WTC11 (cell line): Measurements from ENCODE around the gene SFTA2.

Experiments
- ATF3 ChIP-seq: sonication (generic); formaldehyde crosslinking; conservative IDR thresholded peaks from 2 replicates; pipeline ENCODE4 v1.8.1; 2022; ENCODE audit warnings: mild to moderate bottlenecking, missing genetic modification reagents
- CREB1 ChIP-seq: sonication (generic); formaldehyde crosslinking; IDR thresholded peaks from 2 replicates; pipeline ENCODE4 v1.8.0; 2023; ENCODE audit warnings: mild to moderate bottlenecking, missing genetic modification reagents
- CREM ChIP-seq: sonication (generic); formaldehyde crosslinking; IDR thresholded peaks from 2 replicates; pipeline ENCODE4 v1.8.1; 2022; ENCODE audit warnings: mild to moderate bottlenecking, missing genetic modification reagents, moderate library complexity
- EMX1 ChIP-seq: fragments of 250-450 bp; sonication (Bioruptor Pico); IDR thresholded peaks from 2 replicates; pipeline ENCODE4 v1.8.0; 2021; ENCODE audit warnings: mild to moderate bottlenecking
- ETV6 ChIP-seq: sonication (generic); formaldehyde crosslinking; IDR thresholded peaks from 2 replicates; pipeline ENCODE4 v1.8.1; 2022; ENCODE audit warnings: mild to moderate bottlenecking, missing genetic modification reagents
- JUN ChIP-seq: sonication (generic); formaldehyde crosslinking; IDR thresholded peaks from 2 replicates; pipeline ENCODE4 v1.8.0; 2023; ENCODE audit warnings: mild to moderate bottlenecking, missing genetic modification reagents
- KAT7 ChIP-seq: sonication (generic); formaldehyde crosslinking; IDR thresholded peaks from 2 replicates; pipeline ENCODE4 v1.8.1; 2023; ENCODE audit warnings: missing genetic modification reagents, mild to moderate bottlenecking, borderline replicate concordance
- SMAD3 ChIP-seq: sonication (generic); formaldehyde crosslinking; IDR thresholded peaks from 2 replicates; pipeline ENCODE4 v1.8.0; 2022; ENCODE audit warnings: missing genetic modification reagents, mild to moderate bottlenecking, borderline replicate concordance
- ZBTB21 ChIP-seq: sonication (generic); formaldehyde crosslinking; IDR thresholded peaks from 2 replicates; pipeline ENCODE4 v1.8.1; 2023; ENCODE audit warnings: mild to moderate bottlenecking, missing genetic modification reagents, borderline replicate concordance
- TF ChIP-seq, protein P1 (sequence below): fragments of 200-600 bp; IDR thresholded peaks from 2 replicates; pipeline ENCODE4 v1.8.0; 2022; ENCODE audit warnings: antibody characterized with exemption
- TF ChIP-seq, protein P2 (sequence below): sonication (generic); formaldehyde crosslinking; IDR thresholded peaks from 2 replicates; pipeline ENCODE4 v1.8.1; 2023; ENCODE audit warnings: mild to moderate bottlenecking, missing genetic modification reagents, moderate library complexity
- TF ChIP-seq, protein P3 (sequence below): sonication (generic); formaldehyde crosslinking; IDR thresholded peaks from 2 replicates; pipeline ENCODE4 v1.8.1; 2022; ENCODE audit warnings: missing genetic modification reagents, borderline replicate concordance

GRCh38 chr6:30888816-30889495 lies 43.0 kb downstream of the SFTA2 start:
- no peak for TF ChIP-seq JUN (CRISPR knock-in tag)
- TF ChIP-seq, protein P1, sequence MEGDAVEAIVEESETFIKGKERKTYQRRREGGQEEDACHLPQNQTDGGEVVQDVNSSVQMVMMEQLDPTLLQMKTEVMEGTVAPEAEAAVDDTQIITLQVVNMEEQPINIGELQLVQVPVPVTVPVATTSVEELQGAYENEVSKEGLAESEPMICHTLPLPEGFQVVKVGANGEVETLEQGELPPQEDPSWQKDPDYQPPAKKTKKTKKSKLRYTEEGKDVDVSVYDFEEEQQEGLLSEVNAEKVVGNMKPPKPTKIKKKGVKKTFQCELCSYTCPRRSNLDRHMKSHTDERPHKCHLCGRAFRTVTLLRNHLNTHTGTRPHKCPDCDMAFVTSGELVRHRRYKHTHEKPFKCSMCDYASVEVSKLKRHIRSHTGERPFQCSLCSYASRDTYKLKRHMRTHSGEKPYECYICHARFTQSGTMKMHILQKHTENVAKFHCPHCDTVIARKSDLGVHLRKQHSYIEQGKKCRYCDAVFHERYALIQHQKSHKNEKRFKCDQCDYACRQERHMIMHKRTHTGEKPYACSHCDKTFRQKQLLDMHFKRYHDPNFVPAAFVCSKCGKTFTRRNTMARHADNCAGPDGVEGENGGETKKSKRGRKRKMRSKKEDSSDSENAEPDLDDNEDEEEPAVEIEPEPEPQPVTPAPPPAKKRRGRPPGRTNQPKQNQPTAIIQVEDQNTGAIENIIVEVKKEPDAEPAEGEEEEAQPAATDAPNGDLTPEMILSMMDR, result no peak
- TF ChIP-seq, protein P2, sequence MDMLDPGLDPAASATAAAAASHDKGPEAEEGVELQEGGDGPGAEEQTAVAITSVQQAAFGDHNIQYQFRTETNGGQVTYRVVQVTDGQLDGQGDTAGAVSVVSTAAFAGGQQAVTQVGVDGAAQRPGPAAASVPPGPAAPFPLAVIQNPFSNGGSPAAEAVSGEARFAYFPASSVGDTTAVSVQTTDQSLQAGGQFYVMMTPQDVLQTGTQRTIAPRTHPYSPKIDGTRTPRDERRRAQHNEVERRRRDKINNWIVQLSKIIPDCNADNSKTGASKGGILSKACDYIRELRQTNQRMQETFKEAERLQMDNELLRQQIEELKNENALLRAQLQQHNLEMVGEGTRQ, result no peak
- no peak for TF ChIP-seq CREM (CRISPR knock-in tag)
- no peak for TF ChIP-seq ZBTB21
- TF ChIP-seq, protein P3, sequence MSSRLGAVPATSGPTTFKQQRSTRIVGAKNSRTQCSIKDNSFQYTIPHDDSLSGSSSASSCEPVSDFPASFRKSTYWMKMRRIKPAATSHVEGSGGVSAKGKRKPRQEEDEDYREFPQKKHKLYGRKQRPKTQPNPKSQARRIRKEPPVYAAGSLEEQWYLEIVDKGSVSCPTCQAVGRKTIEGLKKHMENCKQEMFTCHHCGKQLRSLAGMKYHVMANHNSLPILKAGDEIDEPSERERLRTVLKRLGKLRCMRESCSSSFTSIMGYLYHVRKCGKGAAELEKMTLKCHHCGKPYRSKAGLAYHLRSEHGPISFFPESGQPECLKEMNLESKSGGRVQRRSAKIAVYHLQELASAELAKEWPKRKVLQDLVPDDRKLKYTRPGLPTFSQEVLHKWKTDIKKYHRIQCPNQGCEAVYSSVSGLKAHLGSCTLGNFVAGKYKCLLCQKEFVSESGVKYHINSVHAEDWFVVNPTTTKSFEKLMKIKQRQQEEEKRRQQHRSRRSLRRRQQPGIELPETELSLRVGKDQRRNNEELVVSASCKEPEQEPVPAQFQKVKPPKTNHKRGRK, result no peak
- TF ChIP-seq KAT7 (CRISPR knock-in tag), result no peak
- TF ChIP-seq ATF3 (CRISPR knock-in tag), result no peak
- no peak for TF ChIP-seq ETV6 (CRISPR knock-in tag)
- no peak for TF ChIP-seq EMX1 (CRISPR knock-in tag)
- no peak for TF ChIP-seq SMAD3 (CRISPR knock-in tag)
- no peak for TF ChIP-seq CREB1
